OCI-LY7 (cell line): ENCODE measurements around the gene CNKSR3.

Source experiments
- EZH2phosphoT487 ChIP-seq: fragments of 200-600 bp; sonication (generic); IDR thresholded peaks from 2 replicates; pipeline ENCODE4 v1.6.1; 2018; ENCODE audit warnings: low read depth, borderline replicate concordance, mild to moderate bottlenecking, mixed run types, antibody characterized with exemption, low read length, moderate library complexity, mixed read lengths
- TF ChIP-seq, protein P1 (sequence below): fragments of 200-600 bp; sonication (generic); conservative IDR thresholded peaks from 2 replicates; pipeline ENCODE4 v1.5.1; 2014; ENCODE audit warnings: mild to moderate bottlenecking, antibody characterized with exemption, low read length, moderate library complexity, mixed read lengths

DNA sequence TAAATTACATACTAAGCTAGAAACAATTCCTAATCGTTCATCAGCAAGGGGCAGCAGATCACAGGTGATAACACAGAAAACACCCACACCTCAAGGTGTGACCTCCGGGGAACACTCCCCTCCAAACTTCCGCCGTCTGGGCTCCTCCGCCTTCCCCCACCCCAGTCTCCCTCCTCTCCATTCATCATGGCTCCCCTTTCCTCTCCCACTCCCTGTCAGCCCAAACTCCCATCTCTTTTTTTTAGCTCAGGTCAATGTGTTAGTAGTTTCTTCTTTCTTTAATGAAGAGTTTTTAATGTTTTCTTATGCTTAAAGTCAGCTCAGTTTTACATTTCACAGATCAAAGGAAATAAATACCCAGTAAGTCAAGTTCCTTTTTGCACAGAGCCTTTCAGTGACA is 20.7 kb downstream of the CNKSR3 start:
- TF ChIP-seq, protein P1, sequence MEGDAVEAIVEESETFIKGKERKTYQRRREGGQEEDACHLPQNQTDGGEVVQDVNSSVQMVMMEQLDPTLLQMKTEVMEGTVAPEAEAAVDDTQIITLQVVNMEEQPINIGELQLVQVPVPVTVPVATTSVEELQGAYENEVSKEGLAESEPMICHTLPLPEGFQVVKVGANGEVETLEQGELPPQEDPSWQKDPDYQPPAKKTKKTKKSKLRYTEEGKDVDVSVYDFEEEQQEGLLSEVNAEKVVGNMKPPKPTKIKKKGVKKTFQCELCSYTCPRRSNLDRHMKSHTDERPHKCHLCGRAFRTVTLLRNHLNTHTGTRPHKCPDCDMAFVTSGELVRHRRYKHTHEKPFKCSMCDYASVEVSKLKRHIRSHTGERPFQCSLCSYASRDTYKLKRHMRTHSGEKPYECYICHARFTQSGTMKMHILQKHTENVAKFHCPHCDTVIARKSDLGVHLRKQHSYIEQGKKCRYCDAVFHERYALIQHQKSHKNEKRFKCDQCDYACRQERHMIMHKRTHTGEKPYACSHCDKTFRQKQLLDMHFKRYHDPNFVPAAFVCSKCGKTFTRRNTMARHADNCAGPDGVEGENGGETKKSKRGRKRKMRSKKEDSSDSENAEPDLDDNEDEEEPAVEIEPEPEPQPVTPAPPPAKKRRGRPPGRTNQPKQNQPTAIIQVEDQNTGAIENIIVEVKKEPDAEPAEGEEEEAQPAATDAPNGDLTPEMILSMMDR: no peak
- TF ChIP-seq EZH2phosphoT487: no peak
